Caki2 (cell line): ENCODE results near the gene UGT1A7. TPM values are rescaled to one million over a fixed set of nuclear protein-coding genes. Genes with fewer than 3 reads are reported as not detected.

Source experiments
- DNase-seq: peaks from one replicate; pipeline ENCODE4 v3.0.0-alpha.2; 2015; ENCODE audit warnings: low read depth
- in situ Hi-C: cut with HindIII; loops from 2 replicates; pipeline ENCODE4 v1.10.0; 2016; ENCODE audit warnings: low sequenced_read_pairs, low pct_unique_long_range_greater_than_20kb, mixed read lengths
- total RNA-seq: library from RNA; depleted of rRNA; stranded (reverse); fragments of >200 nt; shearing (Covaris generic); gene quantifications from 2 replicates; pipeline ENCODE4 v1.2.3, GENCODE V29; 2014; ENCODE audit warnings: low replicate concordance

Gene UGT1A7
- total RNA-seq, 1 experiment from 2014 or later, result 45.3 TPM

DNA sequence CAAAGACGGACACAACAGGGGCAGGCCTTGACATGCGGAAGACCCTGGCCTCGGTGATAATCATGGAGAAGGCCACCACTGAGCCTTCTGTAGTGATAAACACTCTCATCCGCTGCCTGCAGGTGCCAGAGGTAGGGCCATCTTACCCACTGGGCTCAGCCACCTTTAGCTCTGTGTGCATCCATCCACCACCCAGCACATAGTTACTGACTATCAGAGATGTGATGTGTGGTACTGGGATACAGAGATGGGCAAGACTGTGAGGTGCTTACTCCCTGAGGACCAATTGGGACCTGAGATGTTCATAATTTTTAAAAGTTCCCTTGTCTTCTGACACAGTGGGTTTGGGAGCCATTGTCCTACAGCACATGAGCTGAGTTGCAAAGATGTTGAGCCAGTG is 98.0 kb downstream of the UGT1A7 start:
- in situ Hi-C loops, result no loop called here

DNA sequence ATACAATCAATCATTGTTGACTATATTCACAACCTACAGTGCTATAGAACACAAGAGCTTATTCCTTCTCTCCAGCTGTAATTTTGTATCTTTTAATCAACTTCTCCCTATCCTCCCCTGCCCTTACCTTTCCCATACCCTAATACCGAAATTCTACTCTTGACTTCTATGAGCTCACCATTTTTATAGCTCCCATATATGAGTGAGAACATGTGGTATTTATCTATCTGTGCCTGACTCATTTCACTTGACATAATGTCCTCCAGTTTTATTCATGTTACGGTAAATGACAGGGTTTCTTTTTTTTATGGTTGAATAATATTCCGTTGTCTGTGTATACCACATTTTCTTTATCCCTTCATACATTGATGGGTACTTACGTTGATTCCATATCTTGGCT is 99.1 kb downstream of the UGT1A7 start:
- in situ Hi-C loops, result no loop called here
- no peak for DNase-seq

More for the DNA sequence above, 98.0 kb downstream of the UGT1A7 start:
- DNase-seq, result no peak

DNA sequence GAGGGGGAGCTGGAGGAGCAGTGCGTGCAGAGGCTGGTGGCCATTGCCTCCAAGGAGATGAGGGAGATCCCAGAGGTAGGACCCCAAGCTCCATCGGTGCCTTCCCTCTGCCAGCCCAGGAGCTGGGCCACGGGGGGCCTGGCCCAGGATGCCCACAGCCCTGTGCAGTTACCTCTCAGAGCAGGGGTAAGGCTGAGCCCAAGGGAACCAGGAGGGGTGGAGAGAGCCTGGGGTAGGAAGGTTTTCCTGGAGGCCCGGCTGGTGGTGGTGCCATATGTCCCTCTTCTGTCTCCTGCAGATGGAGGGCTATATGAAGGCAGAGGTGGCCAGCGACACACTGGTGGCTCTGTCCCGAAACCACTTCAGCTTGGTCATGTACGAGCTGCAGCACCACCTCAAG is 107.9 kb downstream of the UGT1A7 start:
- DNase-seq, result no peak
- in situ Hi-C loops, result no loop called here

DNA sequence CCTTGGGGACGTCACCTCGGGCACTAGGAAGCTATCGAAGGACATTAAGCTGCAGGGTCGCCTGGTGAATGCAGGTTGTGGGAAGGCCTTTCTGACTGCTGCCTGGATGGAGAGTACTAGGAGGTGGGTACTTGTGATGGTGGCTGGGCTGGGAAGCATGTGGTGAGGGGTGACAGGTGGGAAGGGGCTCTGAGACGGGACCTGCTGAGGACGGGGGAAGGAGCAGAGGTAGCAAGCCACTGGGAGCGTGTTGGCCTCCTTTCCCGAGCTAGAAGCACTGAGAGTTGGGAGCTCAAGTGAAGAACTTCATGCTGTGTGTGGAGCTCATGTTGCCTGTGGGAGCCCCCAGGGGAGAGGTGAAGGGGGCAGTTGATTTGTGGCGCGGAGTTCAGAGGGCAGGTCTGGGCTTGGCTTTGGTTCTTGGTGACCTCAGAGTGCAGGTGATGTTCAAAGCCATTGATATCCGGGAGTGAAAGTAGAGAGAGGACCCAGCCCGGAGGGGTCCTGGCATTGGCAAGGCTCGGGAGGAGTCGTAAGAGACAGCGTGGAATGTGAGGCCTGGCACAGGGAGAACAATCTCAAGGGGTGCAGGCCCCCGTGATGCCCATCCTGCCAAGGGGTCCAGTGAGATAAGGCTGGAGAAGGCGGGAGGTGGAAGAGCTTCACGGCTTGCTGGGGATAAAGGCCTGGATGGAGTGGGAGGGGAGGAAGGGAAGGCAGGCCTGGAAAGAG is 109.6 kb downstream of the UGT1A7 start:
- DNase-seq, result no peak
- in situ Hi-C loops, result no loop called here

DNA sequence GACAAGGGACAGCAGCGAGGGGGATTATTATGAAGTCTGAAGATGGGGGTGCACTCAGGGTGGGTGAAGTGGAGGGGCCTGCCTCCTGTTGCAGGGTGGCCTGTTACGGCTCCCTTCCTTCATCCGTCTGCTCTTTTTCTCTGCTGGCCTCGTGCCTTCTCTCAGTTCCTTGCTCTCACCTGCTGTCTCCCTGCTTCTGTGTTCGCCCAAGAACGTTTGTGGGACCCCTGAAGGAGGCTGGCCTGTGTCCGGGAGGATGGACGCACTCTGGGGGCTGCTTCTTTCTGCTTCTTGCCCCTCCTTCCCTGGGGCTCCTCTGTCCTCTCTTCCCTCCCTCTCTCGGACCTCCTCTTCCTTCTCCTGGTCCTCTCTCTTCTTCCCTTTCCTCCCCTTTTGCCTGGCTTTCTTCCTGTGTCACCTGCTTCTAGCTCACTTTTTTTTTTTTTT is 110.2 kb downstream of the UGT1A7 start:
- in situ Hi-C loops, result no loop called here
- no peak for DNase-seq

DNA sequence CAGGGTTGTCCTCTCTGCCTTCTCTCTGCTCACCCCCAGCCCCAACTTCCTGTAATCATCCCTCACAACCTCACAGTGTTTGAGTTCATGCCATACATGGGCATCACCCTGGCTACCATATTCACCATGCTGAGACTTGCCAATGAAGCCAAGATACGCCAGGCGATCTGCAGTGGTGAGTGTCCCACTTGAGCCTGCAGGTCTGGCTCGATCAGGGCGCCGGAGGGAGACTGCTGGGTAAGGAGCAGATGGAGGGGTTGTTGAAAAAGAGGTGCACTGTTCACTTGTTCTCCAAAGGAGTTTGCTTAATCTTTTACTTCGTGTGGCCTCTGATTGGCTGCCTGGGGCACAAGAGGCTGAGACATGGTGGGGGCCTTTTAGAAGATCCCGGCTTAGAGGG is 111.0 kb downstream of the UGT1A7 start:
- in situ Hi-C loops, result no loop called here
- no peak for DNase-seq

DNA sequence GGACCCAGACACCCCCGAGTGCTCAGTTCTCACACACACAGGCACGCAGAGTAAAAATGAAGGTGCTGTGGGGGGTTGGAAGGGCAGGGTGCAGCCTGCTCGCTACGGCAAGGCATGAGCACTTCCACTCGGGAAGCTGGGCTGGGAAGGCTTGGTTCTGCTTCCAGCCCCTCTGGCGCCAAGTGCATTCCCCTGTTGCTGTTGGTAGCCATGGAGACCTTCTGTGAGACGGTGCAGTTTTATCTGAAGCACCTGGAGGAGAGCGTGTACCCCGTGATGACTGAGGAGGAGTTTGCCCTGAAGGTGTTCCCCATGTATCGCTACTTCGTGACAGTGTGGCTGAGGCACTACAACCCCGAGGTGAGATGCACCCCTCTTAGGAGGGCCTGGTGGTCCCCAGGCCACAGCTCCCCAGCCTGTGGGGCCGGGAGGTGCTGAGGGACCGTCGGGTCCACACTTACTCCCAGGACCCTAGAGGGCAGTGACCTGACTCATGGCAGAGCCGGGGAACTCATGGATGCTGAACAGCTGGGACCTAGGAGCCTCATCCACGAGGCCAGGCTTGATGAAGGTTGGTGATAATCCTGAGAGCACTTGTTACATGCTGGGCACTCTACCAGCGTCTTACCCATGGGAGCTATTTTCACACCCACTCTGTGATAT is 111.9 kb downstream of the UGT1A7 start:
- in situ Hi-C loops, result no loop called here

DNA sequence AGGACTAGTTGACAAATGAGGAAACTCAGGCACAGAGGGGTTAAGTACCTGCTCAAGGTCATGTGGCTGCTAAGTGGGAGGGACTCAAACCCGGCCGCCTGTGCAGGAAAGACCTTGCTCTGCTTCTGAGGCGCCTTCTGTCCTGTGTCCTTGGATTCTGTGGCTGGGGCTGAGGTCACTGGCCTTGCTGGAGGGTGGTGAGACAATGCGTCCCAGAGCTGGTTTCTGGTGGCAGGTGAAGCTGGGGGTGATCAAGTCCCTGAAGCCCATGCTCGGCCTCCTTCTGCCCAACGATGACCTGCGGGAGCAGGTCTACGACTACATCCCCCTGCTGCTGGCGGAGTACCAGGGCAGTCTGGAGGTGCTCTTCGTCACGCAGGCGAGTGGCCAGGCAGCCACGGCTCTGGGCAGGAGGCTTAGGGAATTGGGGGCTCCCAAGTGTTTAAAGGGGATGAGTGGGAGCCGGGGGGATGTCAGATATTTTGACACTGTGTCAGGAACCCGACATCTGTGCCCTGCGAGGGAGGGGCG is 112.5 kb downstream of the UGT1A7 start:
- in situ Hi-C loops, result no loop called here

More for the DNA sequence above, 111.9 kb downstream of the UGT1A7 start:
- DNase-seq, result no peak

DNA sequence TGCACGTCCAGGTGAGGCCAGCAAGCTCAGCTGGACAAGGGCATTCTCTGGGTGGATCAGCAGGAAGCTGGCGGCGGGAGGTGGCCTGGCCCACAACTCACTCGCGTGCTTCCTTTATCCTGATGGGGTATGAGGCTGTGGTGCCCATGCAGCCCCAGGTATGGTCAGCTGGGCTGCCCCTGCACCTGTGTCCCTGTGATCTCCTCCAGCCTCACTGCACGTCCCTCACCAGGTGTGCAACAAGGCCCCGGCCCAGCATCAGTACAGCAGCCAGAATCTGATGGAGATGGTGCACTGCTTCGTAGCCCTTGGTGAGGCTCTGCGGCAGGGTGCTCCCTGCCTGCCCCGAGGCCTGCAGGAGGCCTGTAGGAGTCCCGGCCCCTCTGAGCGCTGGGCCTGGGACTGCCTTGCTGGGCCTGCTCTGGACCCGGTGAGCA is 114.1 kb downstream of the UGT1A7 start:
- in situ Hi-C loops, result no loop called here
- no peak for DNase-seq

More for the DNA sequence above, 112.5 kb downstream of the UGT1A7 start:
- DNase-seq, result no peak

DNA sequence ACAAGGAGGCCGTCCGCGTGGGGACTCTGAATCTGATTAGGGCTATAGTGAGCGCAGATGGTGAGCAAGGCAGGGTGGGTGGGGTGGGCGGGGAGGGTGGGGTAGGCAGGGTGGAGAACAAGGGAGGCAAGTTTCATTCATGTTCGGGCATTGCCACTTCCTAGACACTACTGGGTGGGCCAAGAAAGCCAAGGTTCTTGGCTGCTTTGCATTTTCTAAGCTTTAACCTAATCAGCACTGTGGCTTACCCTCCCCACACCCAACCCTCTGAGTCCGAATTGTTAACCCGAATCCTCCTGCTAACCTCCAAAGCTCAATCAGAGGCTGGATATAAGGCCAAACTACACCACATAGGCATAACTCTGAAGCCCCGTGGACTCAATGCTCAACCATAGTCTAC is 114.6 kb downstream of the UGT1A7 start:
- in situ Hi-C loops, result no loop called here

DNA sequence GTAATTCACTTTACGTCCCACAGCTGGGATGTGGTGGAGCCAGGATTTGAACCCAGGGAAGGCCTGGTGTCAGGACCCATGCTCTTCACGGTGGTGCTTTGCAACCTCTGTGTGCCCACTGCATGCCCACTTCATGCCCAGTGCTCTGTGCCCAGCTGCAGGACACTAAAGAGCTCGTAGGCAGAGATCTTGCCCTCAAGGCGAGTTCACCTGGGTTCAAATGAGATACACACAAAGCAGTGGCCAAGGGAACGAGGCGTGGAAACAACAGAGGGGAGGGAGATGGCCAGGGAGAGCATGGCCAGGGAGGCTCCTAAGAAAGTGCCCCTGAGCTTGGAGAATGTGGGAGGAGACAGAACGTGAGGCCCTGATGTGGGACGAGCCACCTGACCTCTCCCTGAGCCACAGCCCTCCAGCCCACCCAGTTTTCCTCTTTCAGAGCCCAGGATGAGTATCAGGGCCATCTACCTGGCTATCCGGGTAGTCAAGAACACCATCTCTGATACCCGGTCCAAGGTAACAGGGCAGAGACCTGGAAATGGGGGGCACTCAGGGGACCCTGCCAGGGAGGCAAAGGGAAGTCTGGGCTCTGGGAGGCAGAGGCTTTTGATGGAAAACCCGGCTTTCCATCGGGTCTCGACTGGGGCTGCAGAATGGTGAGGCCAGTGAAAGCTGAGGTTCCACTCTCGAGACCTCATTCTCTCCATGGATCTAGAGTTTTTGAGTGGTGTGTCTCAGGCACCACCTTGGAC is 116.8 kb downstream of the UGT1A7 start:
- in situ Hi-C loops, result no loop called here
- no peak for DNase-seq

More for the DNA sequence above, 114.6 kb downstream of the UGT1A7 start:
- DNase-seq, result no peak

DNA sequence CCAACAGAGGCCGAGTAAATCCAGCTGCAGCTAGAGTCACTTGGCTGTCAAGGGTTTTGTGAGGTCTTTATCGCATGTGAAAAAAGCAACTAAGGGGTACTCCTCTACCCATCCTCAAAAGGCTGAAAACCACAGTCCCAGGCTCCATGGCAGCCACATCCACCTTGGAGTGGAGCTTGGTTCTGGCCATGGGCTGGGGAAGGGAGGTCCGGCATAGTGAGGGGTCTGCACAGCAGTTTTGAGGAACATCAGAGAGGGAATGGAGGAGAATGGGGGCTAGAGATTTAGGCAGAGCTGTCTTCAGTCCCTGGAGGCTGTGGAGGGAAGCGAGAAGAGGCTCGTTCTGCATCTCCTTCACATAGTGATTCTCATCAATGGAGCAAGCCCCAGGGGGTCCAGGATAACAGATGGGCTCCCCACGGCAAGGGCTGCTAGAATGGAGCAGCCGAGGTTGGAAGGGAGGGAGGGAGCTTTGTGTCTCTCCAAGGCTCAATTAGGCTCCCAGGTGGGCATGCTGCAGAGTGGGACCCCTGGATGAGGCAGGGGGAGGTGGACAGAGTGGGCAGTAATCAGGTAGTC is 117.5 kb downstream of the UGT1A7 start:
- in situ Hi-C loops, result no loop called here
- DNase-seq, result no peak

DNA sequence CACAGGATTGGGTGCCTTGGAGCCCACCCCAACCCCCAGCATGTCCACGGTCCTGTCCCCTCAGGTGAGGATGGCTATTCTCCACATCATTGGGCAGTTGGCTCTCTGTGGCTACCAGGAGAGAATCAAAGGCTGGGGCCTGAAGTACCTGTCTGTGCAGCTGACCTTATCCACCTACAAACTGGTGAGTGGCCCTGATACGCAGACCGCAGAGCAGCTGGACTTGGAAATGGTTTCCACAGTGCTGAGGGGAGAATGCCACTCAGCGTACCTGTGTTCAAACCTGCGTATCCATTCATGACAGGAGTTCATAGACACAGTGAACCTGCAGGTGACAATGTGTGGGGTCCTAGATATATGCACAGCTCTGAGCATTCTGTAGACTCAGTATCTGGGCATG is 118.0 kb downstream of the UGT1A7 start:
- no peak for DNase-seq
- in situ Hi-C loops, result no loop called here

DNA sequence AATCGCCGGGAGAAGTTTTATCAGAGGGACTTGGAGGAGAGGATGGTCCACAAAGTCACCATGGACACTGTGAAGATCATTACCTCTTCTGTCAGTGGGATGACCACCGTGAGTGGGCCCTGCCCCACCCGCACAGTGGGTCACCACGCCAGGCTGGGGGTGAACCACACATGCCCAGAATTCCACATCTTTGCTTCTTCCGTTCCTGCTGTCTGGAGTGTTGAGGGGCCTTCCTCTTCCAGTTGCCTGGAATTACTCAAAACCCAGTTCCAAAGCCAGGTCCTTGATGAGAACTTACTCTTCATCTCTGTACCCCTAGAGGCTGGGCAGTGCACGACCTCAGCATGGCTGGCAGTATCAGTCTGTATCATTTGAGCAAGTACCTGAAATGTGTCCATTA is 118.5 kb downstream of the UGT1A7 start:
- in situ Hi-C loops, result no loop called here

DNA sequence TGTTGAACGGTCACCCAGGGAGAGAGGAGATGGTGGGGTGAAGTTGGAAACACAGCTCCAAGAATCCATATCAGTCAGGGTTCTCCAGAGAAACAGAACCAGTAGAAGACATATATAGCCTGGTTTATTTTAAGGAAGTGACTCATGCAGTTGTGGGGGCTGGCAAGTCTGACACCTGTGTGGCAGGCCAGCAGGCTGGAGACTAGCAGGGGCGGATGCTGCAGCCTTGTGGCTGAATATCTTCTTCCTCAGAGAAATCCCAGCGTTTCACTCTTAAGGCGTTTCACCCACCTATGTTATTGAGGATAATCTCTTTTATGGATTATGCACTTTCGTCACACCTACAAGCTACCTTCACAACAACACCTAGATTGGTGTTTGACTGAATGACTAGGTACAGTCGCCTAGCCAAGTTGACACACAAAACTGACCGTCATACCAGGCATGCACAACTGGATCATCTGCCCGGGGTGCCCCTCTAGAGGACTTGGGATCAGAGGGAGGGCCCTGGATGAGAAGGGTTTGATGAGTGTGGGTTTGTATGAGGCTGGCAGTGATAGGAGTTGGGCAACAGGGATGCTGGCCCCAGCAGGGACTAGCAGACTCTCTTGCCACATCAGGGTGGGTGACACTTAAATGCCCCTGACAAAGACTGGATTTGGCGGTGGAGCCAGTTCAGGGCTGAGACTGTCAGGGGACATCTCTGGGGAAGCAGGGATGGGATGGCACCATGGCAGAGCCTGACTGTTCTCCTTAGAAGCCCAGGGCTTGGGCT is 119.8 kb downstream of the UGT1A7 start:
- in situ Hi-C loops, result no loop called here
- no peak for DNase-seq

More for the DNA sequence above, 118.5 kb downstream of the UGT1A7 start:
- DNase-seq, result no peak

DNA sequence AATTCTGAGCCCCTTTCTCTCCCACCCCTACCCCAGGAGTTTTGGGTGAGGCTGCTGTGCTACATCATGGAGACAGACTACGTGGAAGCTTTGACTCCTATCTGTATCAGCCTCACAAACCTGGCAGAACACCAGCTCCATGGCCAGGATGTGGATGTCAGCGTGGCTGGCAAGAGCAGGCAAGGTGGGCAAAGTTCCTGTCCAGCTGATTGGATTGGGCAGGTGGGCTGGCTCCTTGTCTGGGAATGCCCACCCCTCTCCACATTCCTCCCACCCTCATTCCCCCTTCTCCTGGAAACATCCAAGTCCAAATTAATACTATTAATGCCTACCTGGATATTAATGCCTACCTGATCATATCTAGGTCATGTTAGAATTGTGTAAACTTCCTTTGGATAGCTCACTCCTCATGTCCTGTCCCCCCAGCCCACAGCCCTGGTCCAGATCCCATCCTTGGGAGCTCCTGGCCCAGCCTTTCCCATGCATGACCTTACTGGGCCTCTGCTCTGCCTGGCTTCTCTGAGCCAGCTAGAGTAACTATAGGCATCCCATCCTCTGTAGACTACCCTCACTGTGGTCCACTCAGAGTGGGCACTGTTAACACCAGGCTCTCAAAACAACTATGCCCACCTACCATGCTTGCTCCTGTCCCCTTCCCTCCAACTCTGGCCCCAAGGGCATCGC is 120.6 kb downstream of the UGT1A7 start:
- no peak for DNase-seq
- in situ Hi-C loops, result no loop called here

DNA sequence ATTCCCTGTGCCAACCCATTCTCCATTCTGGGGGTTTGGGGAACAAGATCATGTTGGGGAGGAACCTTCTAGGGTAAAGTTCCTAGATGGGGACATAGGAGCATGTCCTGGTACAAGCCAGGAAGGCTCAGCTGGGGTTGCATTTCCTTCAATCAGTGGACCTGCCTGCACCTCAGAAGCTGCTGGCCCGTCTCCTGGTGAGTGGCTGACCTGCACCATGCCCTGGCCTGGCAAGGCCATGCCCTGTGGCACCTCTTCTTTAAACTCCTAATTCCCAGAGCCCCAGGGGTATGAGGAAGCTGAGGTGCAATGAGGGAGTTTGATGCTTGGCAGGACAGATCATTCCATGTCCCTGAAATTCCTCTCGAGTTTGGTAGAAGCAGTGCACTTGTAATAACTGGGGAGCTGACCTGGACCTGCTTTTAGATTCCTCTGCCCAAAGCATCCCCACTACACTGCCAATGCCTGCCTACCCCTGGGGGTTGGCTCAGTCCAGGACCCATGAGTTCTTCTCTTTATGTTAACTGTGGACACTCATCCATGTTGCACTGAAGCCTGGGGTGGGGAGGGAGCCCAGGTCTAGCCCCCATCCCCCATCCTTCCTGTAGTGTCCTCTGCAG is 121.7 kb downstream of the UGT1A7 start:
- DNase-seq, result no peak

More for the DNA sequence above, 121.7 kb downstream of the UGT1A7 start:
- in situ Hi-C loops, result no loop called here
